ENCODE data around the gene SLC1A4.

The SLC1A4 gene

DNA sequence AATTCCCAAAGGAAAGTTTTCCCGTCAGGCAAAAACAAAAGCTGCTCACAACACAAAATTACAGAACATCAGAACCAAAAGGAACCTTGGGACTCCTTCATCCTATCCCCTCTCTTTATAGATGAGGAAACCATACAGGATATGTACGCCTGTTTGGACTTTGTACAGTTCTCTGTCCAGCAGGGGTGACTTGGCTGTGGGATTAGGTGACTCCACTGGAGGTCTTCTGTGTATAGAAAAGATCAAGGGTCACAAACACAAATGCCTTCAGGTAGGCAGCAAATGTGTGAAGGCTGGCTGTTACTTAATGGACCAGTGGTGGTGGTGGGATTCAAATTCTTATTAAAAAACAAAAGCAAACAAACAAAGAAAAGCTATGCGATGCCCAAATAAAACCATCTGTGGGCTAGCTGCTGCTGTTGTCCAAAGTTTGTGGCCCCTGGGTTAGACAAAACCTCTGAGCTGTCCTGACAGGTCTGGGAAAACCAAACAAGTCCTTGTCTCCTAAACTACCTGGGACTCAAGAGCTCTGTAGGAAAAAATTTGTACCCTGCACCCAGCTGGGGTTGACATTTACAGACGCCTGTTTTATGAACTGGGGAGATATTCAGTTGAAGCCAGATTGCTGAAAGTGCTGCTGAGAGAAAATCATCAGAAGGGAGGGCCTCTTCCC lies 65.7 kb downstream of the SLC1A4 start:
- no peak overlapping the region for H3K27ac ChIP-seq (ENCODE audit: low read depth, low read length)
- H3K9ac ChIP-seq (ENCODE audit: low read length), result no peak overlapping the region
- H3K4me1 ChIP-seq (ENCODE audit: control insufficient read depth, low read depth, low read length), result peaks cover 4% of the 10 kb centered on the region
- H4K5ac ChIP-seq (ENCODE audit: low read length), result no peak overlapping the region
- H3K56ac ChIP-seq (ENCODE audit: low read length), result no peak overlapping the region
- H3K79me2 ChIP-seq (ENCODE audit: control insufficient read depth, insufficient read depth, low read length), result peaks cover 6% of the 10 kb centered on the region
- DNase-seq, result no peak
- no peak overlapping the region for H2BK15ac ChIP-seq (replicated peaks; ENCODE audit: low read depth)
- H3K4ac ChIP-seq (ENCODE audit: low read depth, low read length), result no peak overlapping the region
- H2AK5ac ChIP-seq (ENCODE audit: low read length), result no peak overlapping the region
- no peak overlapping the region for H4K8ac ChIP-seq (ENCODE audit: low read depth, low read length)
- no peak overlapping the region for H2BK5ac ChIP-seq (ENCODE audit: low read length)
- no peak overlapping the region for H3K4me2 ChIP-seq (ENCODE audit: low read length)
- H3K36me3 ChIP-seq (ENCODE audit: control insufficient read depth, insufficient read depth, low read length), result no peaks in the 10 kb centered on the region
- H3K23ac ChIP-seq (ENCODE audit: low read length), result no peak overlapping the region
- no CpG with 5 or more reads among the region's 4 CpGs for WGBS (ENCODE audit: extremely low coverage, insufficient coverage, low lambda C conversion rate)
- H3K4me3 ChIP-seq (ENCODE audit: low read length), result no peak overlapping the region
- H3K79me1 ChIP-seq (ENCODE audit: low read length), result peaks cover 4% of the 10 kb centered on the region
- H3K27me3 ChIP-seq (ENCODE audit: insufficient read depth, low read length, poor library complexity), result no peaks in the 10 kb centered on the region
- H2BK120ac ChIP-seq (ENCODE audit: low read depth, low read length), result no peak overlapping the region
- no peak overlapping the region for H3K18ac ChIP-seq (ENCODE audit: low read length)

GRCh38 chr2:65055422-65056214 lies 66.4 kb downstream of the SLC1A4 start:
- H2BK120ac ChIP-seq (ENCODE audit: low read depth, low read length), result no peak overlapping the region
- H3K79me1 ChIP-seq (ENCODE audit: low read length), result peaks cover 6% of the 10 kb centered on the region
- DNase-seq, result no peak
- no peak overlapping the region for H2BK5ac ChIP-seq (ENCODE audit: low read length)
- no peak overlapping the region for H2AK5ac ChIP-seq (ENCODE audit: low read length)
- no peak overlapping the region for H3K27ac ChIP-seq (ENCODE audit: low read depth, low read length)
- H2BK15ac ChIP-seq (replicated peaks; ENCODE audit: low read depth), result no peak overlapping the region
- no peak overlapping the region for H4K8ac ChIP-seq (ENCODE audit: low read depth, low read length)
- peak overlapping the region; percentile 80 for H3K56ac ChIP-seq (ENCODE audit: low read length)
- H3K23ac ChIP-seq (ENCODE audit: low read length), result no peak overlapping the region
- H4K5ac ChIP-seq (ENCODE audit: low read length), result no peak overlapping the region
- H3K4me2 ChIP-seq (ENCODE audit: low read length), result peak overlapping the region; percentile 52
- no peaks in the 10 kb centered on the region for H3K27me3 ChIP-seq (ENCODE audit: insufficient read depth, low read length, poor library complexity)
- no peak overlapping the region for H3K18ac ChIP-seq (ENCODE audit: low read length)
- H3K4me1 ChIP-seq (ENCODE audit: control insufficient read depth, low read depth, low read length), result peaks cover 4% of the 10 kb centered on the region
- H3K4me3 ChIP-seq (ENCODE audit: low read length), result peak overlapping the region; percentile 73
- H3K9ac ChIP-seq (ENCODE audit: low read length), result peak overlapping the region; percentile 62
- no CpG with 5 or more reads among the region's 42 CpGs for WGBS (ENCODE audit: extremely low coverage, insufficient coverage, low lambda C conversion rate)
- H3K4ac ChIP-seq (ENCODE audit: low read depth, low read length), result no peak overlapping the region
- no peaks in the 10 kb centered on the region for H3K36me3 ChIP-seq (ENCODE audit: control insufficient read depth, insufficient read depth, low read length)
- H3K79me2 ChIP-seq (ENCODE audit: control insufficient read depth, insufficient read depth, low read length), result peaks cover 8% of the 10 kb centered on the region

DNA sequence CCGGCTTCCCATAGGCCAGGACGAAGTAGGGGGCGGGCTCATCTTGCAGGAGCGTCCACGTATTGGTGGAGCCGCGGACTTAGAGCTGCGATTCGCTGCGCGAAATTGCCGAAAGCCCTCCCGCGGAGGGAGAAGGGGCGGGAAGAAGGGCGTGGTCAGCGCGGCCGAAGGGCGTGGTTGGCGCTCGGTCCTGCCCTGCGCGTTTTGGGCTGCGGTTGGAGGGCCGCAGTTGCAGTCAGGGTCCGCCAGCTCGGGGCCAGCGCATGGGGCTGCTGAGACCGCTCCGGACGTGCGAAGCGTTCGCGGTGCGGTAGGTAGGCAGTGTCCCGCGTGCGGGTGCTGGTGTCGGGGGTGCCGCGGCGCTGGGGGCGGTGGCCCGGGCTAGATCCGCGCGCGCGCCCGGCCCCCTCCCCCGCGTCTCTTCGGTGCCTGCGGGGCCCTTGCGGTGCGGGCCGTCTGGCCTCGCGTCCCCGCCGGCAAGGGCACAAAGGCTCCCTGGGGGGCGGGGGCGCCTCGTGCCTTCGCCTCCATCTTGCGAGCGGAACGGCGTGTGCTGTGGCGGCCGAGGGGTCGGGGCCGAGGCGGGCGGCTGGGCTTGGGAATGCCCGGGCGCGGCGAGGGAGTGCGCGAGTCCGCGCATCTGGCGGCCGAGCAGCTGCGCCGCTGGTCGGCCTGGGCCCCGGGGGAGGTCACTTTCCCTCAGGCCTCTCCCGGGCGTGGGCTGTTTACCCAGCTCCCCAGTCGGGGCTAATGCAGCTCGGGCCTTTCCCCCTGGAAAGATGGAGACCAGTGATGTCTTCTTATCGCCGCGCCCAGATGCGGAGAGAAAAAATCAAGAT lies 67.2 kb downstream of the SLC1A4 start, which contains the start of gene CEP68:
CEP68 (plus strand) TSS at position 202 of the 839 bp plus-strand sequence. CDS start 13,029 bp downstream, outside the sequence.
- Histone ChIP-seq H2AK5ac (ENCODE audit: low read length) (no peak within 1 kb of the TSS), H3K79me1 (ENCODE audit: low read length) (peaks cover 8% of the 10 kb centered on the region), H3K18ac (ENCODE audit: low read length) (peak within 1 kb of the TSS; percentile 12), H3K27me3 (ENCODE audit: insufficient read depth, low read length, poor library complexity) (no peaks in the 10 kb centered on the region), H3K4me2 (ENCODE audit: low read length) (peak within 1 kb of the TSS; percentile 52), H4K5ac (ENCODE audit: low read length) (no peak within 1 kb of the TSS), H3K4ac (ENCODE audit: low read depth, low read length) (no peak within 1 kb of the TSS), H3K36me3 (ENCODE audit: control insufficient read depth, insufficient read depth, low read length) (no peaks in the 10 kb centered on the region), H2BK120ac (ENCODE audit: low read depth, low read length) (no peak within 1 kb of the TSS), H4K8ac (ENCODE audit: low read depth, low read length) (no peak within 1 kb of the TSS), H3K23ac (ENCODE audit: low read length) (no peak within 1 kb of the TSS), H3K56ac (ENCODE audit: low read length) (peak within 1 kb of the TSS; percentile 89), H3K27ac (ENCODE audit: low read depth, low read length) (no peak within 1 kb of the TSS), H3K9ac (ENCODE audit: low read length) (peak within 1 kb of the TSS; percentile 80), H2BK5ac (ENCODE audit: low read length) (no peak within 1 kb of the TSS), H3K4me1 (ENCODE audit: control insufficient read depth, low read depth, low read length) (peaks cover 4% of the 10 kb centered on the region), H3K79me2 (ENCODE audit: control insufficient read depth, insufficient read depth, low read length) (peaks cover 9% of the 10 kb centered on the region), H2BK15ac (replicated peaks; ENCODE audit: low read depth) (no peak within 1 kb of the TSS), H3K4me3 (ENCODE audit: low read length) (peak within 1 kb of the TSS; percentile 73)
- no CpG with 5 or more reads among the region's 99 CpGs for WGBS (ENCODE audit: extremely low coverage, insufficient coverage, low lambda C conversion rate)
- peak; percentile 99 for DNase-seq

DNA sequence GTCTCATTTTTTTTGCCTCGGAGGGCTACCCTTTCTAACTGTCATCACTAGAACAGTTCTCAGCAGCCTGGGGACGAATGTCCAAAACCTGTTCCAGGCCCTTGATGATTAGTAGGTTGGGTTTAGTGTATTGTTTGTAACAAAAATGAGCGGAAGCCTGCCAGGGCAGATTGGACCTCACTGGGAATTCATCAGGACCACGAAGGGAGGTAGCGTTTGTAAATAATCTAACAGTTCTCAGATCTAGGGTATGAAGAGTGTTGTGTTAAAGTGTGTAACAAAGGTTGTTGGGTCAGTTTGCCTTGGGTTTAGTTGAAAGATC lies 67.8 kb downstream of the SLC1A4 start:
- Histone ChIP-seq H3K4me2 (ENCODE audit: low read length) (peak overlapping the region; percentile 17), H4K8ac (ENCODE audit: low read depth, low read length) (no peak overlapping the region), H3K27me3 (ENCODE audit: insufficient read depth, low read length, poor library complexity) (no peaks in the 10 kb centered on the region), H2AK5ac (ENCODE audit: low read length) (no peak overlapping the region), H3K27ac (ENCODE audit: low read depth, low read length) (no peak overlapping the region), H3K4ac (ENCODE audit: low read depth, low read length) (no peak overlapping the region), H3K56ac (ENCODE audit: low read length) (peak overlapping the region; percentile 89), H3K4me1 (ENCODE audit: control insufficient read depth, low read depth, low read length) (peaks cover 4% of the 10 kb centered on the region), H3K4me3 (ENCODE audit: low read length) (peak overlapping the region; percentile 63), H3K79me1 (ENCODE audit: low read length) (peaks cover 9% of the 10 kb centered on the region), H2BK120ac (ENCODE audit: low read depth, low read length) (no peak overlapping the region), H3K79me2 (ENCODE audit: control insufficient read depth, insufficient read depth, low read length) (peaks cover 9% of the 10 kb centered on the region), H3K23ac (ENCODE audit: low read length) (no peak overlapping the region), H3K9ac (ENCODE audit: low read length) (peak overlapping the region; percentile 80), H2BK5ac (ENCODE audit: low read length) (no peak overlapping the region), H3K36me3 (ENCODE audit: control insufficient read depth, insufficient read depth, low read length) (no peaks in the 10 kb centered on the region), H2BK15ac (replicated peaks; ENCODE audit: low read depth) (no peak overlapping the region), H3K18ac (ENCODE audit: low read length) (peak overlapping the region; percentile 12), H4K5ac (ENCODE audit: low read length) (no peak overlapping the region)
- WGBS (ENCODE audit: extremely low coverage, insufficient coverage, low lambda C conversion rate), result no CpG with 5 or more reads among the region's 5 CpGs
- DNase-seq, result no peak

DNA sequence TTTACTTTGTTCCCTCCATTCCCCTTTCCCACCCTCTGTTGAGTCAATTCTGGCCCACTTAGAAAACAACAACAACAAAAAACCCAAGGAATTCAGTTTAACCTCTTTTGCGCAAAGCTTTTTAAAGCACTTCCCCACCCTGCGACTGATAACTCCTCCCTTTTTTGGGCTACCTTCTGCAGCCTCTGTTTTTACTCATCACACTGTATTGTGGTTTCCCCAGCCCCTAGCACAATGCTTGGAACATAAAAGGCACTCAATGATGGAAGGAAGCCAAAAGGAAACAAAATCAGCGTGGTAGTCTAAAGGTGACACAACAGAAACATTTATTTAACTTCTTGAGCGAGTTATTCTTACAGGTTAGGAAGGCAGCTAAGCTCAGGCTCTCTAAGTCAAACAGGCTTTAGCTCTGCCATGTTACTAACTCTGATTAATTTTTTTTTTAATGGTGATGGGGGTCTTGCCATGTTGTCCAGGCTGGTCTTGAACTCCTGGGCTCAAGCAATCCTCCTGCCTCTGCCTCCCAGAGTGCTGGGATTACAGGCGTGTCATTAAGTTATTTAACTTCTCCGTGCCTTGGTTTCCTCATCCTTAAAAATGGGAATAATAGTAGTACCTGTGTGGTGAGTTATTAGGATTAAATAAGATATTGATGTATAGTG lies 68.3 kb downstream of the SLC1A4 start:
- Histone ChIP-seq H2BK15ac (replicated peaks; ENCODE audit: low read depth) (no peak overlapping the region), H4K8ac (ENCODE audit: low read depth, low read length) (no peak overlapping the region), H3K79me2 (ENCODE audit: control insufficient read depth, insufficient read depth, low read length) (peaks cover 9% of the 10 kb centered on the region), H3K56ac (ENCODE audit: low read length) (peak overlapping the region; percentile 89), H2AK5ac (ENCODE audit: low read length) (no peak overlapping the region), H3K36me3 (ENCODE audit: control insufficient read depth, insufficient read depth, low read length) (no peaks in the 10 kb centered on the region), H3K4me1 (ENCODE audit: control insufficient read depth, low read depth, low read length) (peaks cover 4% of the 10 kb centered on the region), H3K27ac (ENCODE audit: low read depth, low read length) (no peak overlapping the region), H3K23ac (ENCODE audit: low read length) (no peak overlapping the region), H3K79me1 (ENCODE audit: low read length) (peaks cover 9% of the 10 kb centered on the region), H3K4ac (ENCODE audit: low read depth, low read length) (no peak overlapping the region), H3K4me3 (ENCODE audit: low read length) (peak overlapping the region; percentile 63), H4K5ac (ENCODE audit: low read length) (peak overlapping the region; percentile 21), H3K4me2 (ENCODE audit: low read length) (peak overlapping the region; percentile 17), H3K18ac (ENCODE audit: low read length) (no peak overlapping the region), H3K9ac (ENCODE audit: low read length) (peak overlapping the region; percentile 80), H2BK120ac (ENCODE audit: low read depth, low read length) (no peak overlapping the region), H3K27me3 (ENCODE audit: insufficient read depth, low read length, poor library complexity) (no peaks in the 10 kb centered on the region), H2BK5ac (ENCODE audit: low read length) (no peak overlapping the region)
- no peak for DNase-seq
- WGBS (ENCODE audit: extremely low coverage, insufficient coverage, low lambda C conversion rate), result no CpG with 5 or more reads among the region's 6 CpGs

All from mesendoderm (in vitro differentiated cells).